IPS DF 4.7 (cell line): ENCODE measurements around the gene NTF3.

ENCODE experiments used
- DNase-seq: peaks from one replicate; pipeline ENCODE4 v3.0.0-alpha.2; 2013; ENCODE audit warnings: low spot score; ENCODE audit errors: extremely low read depth

The NTF3 gene

DNA sequence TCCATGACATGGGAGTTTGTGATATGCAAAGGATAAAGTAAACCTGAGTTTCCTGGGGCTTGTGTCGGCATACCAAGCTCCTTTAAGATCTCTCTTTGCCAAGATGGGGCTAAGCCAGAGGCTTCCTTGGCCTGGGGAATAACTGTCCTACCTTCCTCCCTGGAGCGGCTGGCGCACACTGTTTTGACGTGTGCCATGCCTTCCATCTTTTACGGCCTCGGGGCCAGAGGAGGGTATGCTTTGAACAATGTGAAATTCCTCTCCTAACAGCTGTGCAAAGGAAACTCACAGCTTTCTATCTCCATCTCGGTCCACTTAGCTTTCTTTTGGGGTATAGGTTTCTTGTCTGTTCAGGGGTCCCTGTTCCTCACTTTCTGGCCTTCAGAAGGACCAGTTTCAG, 55.2 kb downstream of the NTF3 start:
- no peak for DNase-seq

DNA sequence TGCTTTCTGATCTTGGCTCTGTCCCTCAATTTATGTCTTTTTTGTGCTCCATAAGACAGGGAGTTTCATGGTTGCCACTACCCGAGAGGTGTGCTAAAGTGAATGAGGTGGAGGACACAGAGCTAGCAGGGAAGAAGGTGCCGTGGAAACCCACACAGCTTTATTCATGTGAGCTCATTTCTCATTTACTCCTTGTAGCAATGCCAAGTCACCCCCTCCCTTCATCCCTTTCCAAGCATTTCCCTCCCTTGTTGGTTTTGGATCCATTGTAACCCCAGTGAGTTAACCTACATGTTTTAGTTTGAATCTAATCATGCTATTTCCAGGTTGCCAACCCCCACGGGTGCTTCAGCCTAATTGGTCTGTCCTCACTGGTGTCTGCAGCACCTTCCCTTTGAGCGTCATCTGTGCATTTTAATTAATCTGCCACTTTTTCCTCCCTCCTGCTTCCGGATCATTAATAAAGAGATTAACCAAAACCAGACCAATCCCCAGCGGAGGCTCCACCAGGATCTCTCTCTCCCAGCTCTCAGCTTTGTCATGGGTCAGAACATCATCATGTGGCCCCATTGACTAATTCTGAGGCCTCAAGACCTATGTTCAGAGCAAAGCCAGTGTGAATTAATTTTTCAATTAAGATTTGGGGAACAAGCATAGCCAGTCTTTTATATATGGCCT, 56.2 kb downstream of the NTF3 start:
- no peak for DNase-seq

GRCh38 chr12:5488626-5488955, 56.7 kb downstream of the NTF3 start:
- DNase-seq: no peak

GRCh38 chr12:5489017-5489416, 57.1 kb downstream of the NTF3 start:
- DNase-seq: no peak

- no peak for DNase-seq
Observed at GRCh38 chr12:5489760-5490406, 58.0 kb downstream of the NTF3 start.

GRCh38 chr12:5492562-5492961, 60.7 kb downstream of the NTF3 start:
- DNase-seq: no peak

- no peak for DNase-seq
Observed at GRCh38 chr12:5493018-5493417, 61.1 kb downstream of the NTF3 start.

- DNase-seq: no peak
Observed at GRCh38 chr12:5494343-5494742, 62.4 kb downstream of the NTF3 start.

- DNase-seq: no peak
Observed at GRCh38 chr12:5497329-5498053, 65.6 kb downstream of the NTF3 start.

- DNase-seq: no peak
Observed at GRCh38 chr12:5498076-5498475, 66.2 kb downstream of the NTF3 start.

DNA sequence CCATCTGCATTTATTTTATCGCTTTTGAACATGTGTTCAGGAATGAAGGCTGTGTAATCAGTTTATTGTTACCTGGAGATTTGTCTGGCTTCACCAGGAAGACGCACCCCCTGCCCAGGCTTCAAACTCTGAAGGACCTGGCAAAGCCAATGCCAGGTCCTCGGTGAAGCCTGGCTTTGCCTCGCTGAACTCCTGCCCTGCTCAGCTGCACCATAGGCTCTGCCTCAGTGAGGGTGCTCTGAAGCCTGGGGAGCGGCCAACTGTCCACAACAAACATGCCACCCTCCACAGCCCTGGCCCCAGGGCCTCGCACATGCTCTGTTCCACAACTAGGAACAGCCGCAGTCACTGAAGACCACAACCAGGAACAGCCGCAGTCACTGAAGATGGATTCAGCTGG, 66.9 kb downstream of the NTF3 start:
- DNase-seq: no peak

DNA sequence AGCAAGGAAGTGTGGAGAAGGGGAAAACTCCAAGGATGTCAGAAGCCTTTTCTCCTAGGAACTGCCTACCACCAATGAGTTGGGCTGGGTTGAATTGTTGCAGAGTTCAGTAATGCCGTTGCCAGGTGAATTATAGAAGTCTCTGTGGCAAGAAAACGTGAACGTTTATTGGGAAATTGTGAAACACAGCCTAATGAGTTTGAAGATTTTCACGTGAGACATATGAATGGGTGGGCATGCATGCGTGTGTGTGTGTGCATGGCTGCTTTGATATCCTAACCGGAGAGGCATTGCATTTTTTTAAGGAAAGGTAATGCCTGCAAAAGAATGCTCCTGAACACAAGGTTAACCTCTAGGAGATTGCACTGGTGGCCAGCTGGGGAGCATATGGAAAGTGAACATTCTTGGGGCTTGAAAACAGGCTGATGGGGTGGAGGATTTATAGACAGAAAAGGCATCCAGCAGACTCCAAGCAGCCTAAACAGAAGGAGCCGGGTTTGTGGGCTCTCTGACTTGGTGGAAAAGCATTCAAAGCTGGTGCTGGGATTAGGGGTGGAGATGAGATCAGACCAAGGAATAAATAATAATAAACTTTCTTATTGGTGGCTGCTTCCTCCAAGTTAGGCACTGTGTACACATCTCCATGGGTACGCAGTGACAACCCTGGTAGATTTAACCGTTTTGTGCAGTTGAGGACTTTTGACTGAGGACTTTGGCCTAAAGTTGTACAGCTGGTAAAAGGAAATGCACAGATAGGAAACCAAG, 67.8 kb downstream of the NTF3 start:
- no peak for DNase-seq

- no peak for DNase-seq
Observed at GRCh38 chr12:5500331-5500659, 68.4 kb downstream of the NTF3 start.

- DNase-seq: no peak
Observed at GRCh38 chr12:5503774-5504173, 71.9 kb downstream of the NTF3 start.

GRCh38 chr12:5505116-5505515, 73.2 kb downstream of the NTF3 start:
- no peak for DNase-seq

GRCh38 chr12:5505751-5506150, 73.8 kb downstream of the NTF3 start:
- no peak for DNase-seq

DNA sequence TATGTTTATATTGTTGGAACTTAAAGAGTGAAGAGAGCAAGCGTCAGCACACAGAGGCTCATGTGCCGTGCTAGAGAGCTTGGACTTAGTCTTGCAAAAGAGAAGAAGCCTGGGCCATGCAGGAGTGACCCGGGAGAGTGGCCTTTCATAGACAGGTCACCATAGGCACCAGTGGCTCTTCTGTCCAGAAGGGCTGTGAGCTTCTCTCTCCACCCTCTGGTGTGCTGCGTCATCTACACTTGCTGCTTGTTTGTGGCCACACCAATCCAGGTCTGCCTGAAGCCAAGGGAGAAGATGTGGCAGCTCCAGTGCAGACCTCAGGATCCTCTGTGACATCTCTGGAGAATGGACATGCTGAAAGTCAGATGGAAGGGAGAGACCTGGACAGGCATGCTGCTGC, 74.4 kb downstream of the NTF3 start:
- no peak for DNase-seq

- no peak for DNase-seq
Observed at GRCh38 chr12:5506821-5507231, 74.9 kb downstream of the NTF3 start.

DNA sequence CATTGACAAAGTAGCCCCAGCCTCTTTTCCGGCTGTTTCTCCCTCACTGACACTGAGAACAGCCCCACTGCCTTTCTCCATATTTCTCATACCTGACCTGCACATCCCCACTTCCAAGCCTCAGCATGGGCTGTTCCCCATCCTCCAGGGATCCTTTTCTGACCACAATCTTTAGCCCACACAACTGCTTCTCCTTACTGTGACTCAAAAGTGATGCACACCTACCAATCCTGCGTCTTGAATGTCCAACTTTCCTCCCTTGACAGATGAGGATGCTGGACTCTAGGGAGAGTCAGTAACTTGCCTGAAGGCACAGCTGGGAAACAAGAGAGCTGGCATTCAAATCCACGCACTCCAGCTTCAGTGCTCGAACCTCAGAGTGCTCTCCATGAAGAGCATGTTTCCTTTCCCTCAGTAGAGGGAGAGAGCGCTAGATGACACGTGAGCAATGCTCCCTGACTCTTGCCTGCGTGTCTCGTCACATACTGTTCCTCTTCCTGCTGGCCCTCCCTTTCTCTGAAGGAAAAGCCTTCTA, 75.6 kb downstream of the NTF3 start:
- no peak for DNase-seq

GRCh38 chr12:5507944-5508343, 76.0 kb downstream of the NTF3 start:
- DNase-seq: no peak

DNA sequence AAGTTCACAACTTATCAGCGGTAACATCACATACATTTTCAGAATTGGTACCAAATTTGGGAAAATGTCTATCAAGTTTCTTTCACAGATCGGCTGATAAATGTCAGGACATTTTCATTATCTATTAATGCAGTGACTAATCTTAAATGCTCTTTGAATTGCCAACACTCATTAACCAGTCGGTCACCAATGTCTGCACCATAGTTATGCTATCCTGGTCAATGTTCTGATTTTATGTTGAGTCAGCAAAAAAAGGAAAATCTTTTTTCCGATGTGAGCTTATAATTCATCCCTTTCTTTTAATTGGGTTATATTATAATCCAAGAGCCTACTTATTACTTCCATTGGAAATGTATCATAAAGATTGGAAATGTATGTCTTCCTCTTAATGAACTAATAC, 77.2 kb downstream of the NTF3 start:
- no peak for DNase-seq

DNA sequence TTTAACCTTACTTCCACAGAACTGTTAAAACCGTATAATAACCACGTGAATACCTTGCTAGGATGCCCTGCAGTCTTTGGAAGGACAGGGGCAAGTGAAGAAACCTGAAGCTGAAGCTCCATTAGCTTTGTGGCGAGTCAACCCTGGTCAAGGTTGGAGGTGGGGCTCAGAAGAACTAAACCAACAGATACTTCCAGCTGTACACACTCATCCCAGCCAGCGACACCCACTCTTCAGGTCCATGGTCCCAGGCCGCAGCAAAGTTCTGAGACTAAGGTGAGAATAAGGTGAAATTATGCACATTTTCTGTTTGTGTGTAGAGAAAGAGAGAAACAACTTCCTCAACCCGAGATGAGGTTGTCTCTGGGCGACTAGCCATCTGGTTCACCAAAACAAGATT, 77.6 kb downstream of the NTF3 start:
- DNase-seq: no peak
